Measurements from ENCODE around the gene DPCD. TPM values are rescaled to one million over a fixed set of nuclear protein-coding genes. Genes with fewer than 3 reads are reported as not detected.

The DPCD gene
- total and polyA plus RNA-seq, 11 donors = 16.3 to 42.9 (median 23.8) TPM

DNA sequence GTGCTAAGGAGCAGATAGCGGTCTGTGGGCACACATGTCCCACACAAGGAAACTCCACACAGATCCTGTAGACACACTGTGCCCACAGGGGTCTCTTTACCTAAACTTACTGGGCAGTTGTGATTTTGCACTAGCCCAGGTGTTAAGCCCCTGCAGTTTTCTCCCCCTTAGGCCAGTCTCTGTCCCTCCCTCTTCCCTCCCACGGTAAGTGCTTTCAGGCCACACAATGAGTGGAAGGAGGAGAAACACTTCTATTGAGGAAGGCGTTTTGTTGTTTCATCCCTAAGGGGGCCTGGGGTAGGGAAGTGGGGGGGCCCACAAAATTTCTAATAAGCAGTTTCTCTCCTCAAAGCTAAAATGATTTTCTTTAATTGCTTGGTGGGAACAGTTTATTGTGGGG is 55.4 kb downstream of the DPCD start:
- DNase-seq (no peak), ATAC-seq (no peak)
- Histone ChIP-seq H3K4me3 (no peak overlapping the region), H3K36me3 (peaks cover 0 to 49% (median 11%) of the 10 kb centered on the region in 9 donors), H3K27me3 (no peaks in the 10 kb centered on the region), H3K27ac (no peak overlapping the region), H3K9me3 (no peaks in the 10 kb centered on the region), H3K4me1 (peaks cover 0 to 15% (median 4%) of the 10 kb centered on the region in 12 donors)
- intact Hi-C loops (cut with DNase I) = no loop called here
- TF ChIP-seq POLR2A (IDR thresholded peaks at IDR 0.05) (no peak), CTCF (IDR thresholded peaks at IDR 0.05) (no peak)
- 77 to 81% (median 81%) methylated on average over 3 of the region's 3 CpGs for WGBS, 4 donors

DNA sequence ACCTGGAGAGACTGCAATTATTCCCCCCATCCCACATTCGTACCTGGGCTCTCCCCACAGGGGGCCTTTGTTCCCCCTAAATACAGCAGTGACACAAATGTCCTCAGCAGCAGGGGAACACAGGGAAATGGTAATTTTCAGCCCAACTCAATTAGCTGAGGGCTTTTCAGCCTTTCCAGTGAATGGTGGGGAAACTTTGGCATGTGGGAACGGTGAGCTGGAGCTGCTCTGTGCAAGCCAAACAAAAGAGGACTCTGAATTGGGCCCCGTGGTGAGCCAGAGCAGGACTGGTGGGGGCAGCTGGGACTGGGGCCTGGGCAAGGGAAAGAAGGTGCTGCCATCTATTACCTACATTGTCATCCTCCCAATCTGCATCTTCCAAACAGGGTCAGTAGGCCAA is 55.9 kb downstream of the DPCD start:
- no peak for ATAC-seq
- peaks cover 0 to 49% (median 9%) of the 10 kb centered on the region in 9 donors for H3K36me3 ChIP-seq
- H3K27me3 ChIP-seq = no peaks in the 10 kb centered on the region
- H3K4me1 ChIP-seq = peaks cover 0 to 15% (median 4%) of the 10 kb centered on the region in 12 donors
- 75 to 92% (median 78%) methylated on average over 3 of the region's 3 CpGs for WGBS, 4 donors
- DNase-seq = no peak
- H3K9me3 ChIP-seq = no peaks in the 10 kb centered on the region
- H3K27ac ChIP-seq = no peak overlapping the region
- no peak for TF ChIP-seq POLR2A (IDR thresholded peaks at IDR 0.05)
- no peak for TF ChIP-seq CTCF (IDR thresholded peaks at IDR 0.05)
- H3K4me3 ChIP-seq = no peak overlapping the region
- intact Hi-C loops (cut with DNase I) = no loop called here

- intact Hi-C loops (cut with DNase I) = no loop called here
- 67 to 80% (median 72%) methylated on average over 1 of the region's 1 CpG for WGBS, 4 donors
- DNase-seq (no peak), ATAC-seq (no peak)
- Histone ChIP-seq H3K4me1 (peaks cover 0 to 15% (median 4%) of the 10 kb centered on the region in 12 donors), H3K27ac (no peak overlapping the region), H3K4me3 (no peak overlapping the region), H3K36me3 (peaks cover 0 to 61% (median 20%) of the 10 kb centered on the region in 9 donors), H3K27me3 (no peaks in the 10 kb centered on the region), H3K9me3 (no peaks in the 10 kb centered on the region)
- no peak for TF ChIP-seq POLR2A (IDR thresholded peaks at IDR 0.05)
Measured at GRCh38 chr10:101645659-101646058, 57.5 kb downstream of the DPCD start.

DNA sequence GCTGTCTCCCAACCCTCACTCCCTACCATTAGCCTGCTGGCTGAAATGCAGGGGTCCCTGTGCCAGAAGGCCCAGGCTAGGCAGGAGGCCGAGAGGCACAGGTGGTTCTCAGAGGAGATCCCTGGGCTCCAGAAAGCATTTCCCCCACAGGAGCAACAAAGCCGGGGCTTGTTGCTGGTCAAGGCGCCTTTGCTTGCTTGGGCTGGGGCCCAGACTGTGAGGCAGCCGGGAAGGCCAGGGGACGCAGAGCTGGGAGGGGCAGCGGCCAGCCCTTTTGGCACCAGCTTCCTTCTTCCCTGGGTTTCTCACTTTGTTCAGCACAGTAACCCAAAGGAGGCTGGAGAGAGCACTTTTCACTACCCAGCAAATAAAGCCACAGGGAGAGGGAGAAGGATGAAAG is 58.2 kb downstream of the DPCD start:
- Histone ChIP-seq H3K27ac (peak overlapping the region in 1 of 12 donors; percentile 12), H3K36me3 (peaks cover 0 to 68% (median 21%) of the 10 kb centered on the region in 9 donors), H3K27me3 (no peaks in the 10 kb centered on the region), H3K9me3 (no peaks in the 10 kb centered on the region), H3K4me1 (peaks cover 0 to 15% (median 4%) of the 10 kb centered on the region in 12 donors), H3K4me3 (no peak overlapping the region)
- TF ChIP-seq CTCF (IDR thresholded peaks at IDR 0.05) = no peak
- no peak for TF ChIP-seq POLR2A (IDR thresholded peaks at IDR 0.05)
- DNase-seq (peak in 3 of 5 donors; percentile 15 to 45 (median 43)), ATAC-seq (peak in 3 of 4 donors; percentile 38 to 69 (median 54))
- intact Hi-C loops (cut with DNase I) = no loop called here
- 36 to 70% (median 50%) methylated on average over 5 to 6 of the region's 6 CpGs for WGBS, 4 donors

GRCh38 chr10:101647255-101647654 is 59.1 kb downstream of the DPCD start:
- ATAC-seq (no peak), DNase-seq (no peak)
- 82 to 93% (median 90%) methylated on average over 2 of the region's 2 CpGs for WGBS, 4 donors

More at GRCh38 chr10:101647255-101647654, 59.1 kb downstream of the DPCD start:
- no peak overlapping the region for H3K27ac ChIP-seq
- no peak overlapping the region for H3K4me3 ChIP-seq
- intact Hi-C loops (cut with DNase I) = no loop called here
- no peaks in the 10 kb centered on the region for H3K27me3 ChIP-seq
- peaks cover 0 to 15% (median 4%) of the 10 kb centered on the region in 12 donors for H3K4me1 ChIP-seq
- peaks cover 0 to 71% (median 26%) of the 10 kb centered on the region in 9 donors for H3K36me3 ChIP-seq
- TF ChIP-seq CTCF (IDR thresholded peaks at IDR 0.05) = no peak
- TF ChIP-seq POLR2A (IDR thresholded peaks at IDR 0.05) = no peak
- H3K9me3 ChIP-seq = no peaks in the 10 kb centered on the region
